ENCODE results near the gene SLC23A2. TPM values are rescaled to one million over a fixed set of nuclear protein-coding genes. Genes with fewer than 3 reads are reported as not detected.

Gene SLC23A2
- total RNA-seq, 1 donor from 2014 or later: 20.8 TPM

GRCh38 chr20:4815628-4816027, 185.7 kb downstream of the SLC23A2 start:
- FAIRE-seq (no peak), DNase-seq (ENCODE audit: low read depth) (no peak)
- H3K36me3 Mint-ChIP-seq (ENCODE audit: low read depth, unreplicated experiment): no peaks in the 10 kb centered on the region
- Histone ChIP-seq H3K4me2 (ENCODE audit: low read length) (no peak overlapping the region), H3K9ac (ENCODE audit: low read length) (no peak overlapping the region), H3K4me3 (ENCODE audit: insufficient read depth, low read depth, low read length) (no peak overlapping the region), H3K4me1 (ENCODE audit: insufficient read depth, low read length) (no peaks in the 10 kb centered on the region), H3K9me3 (ENCODE audit: insufficient read depth, low read depth, low read length) (no peaks in the 10 kb centered on the region), H4K20me1 (ENCODE audit: insufficient read depth, low read length) (no peaks in the 10 kb centered on the region), H2AFZ (ENCODE audit: low read depth, low read length) (no peak overlapping the region), H3K79me2 (ENCODE audit: insufficient read depth, low read length) (no peaks in the 10 kb centered on the region), H3K27ac (ENCODE audit: low read depth, low read length) (no peak overlapping the region), H3K36me3 (ENCODE audit: insufficient read depth, low read length) (no peaks in the 10 kb centered on the region), H3K27me3 (ENCODE audit: insufficient read depth, low read length) (no peaks in the 10 kb centered on the region)
- peaks cover 17% of the 10 kb centered on the region for H3K4me1 Mint-ChIP-seq (ENCODE audit: low read depth, unreplicated experiment)
- H3K9me3 Mint-ChIP-seq (ENCODE audit: unreplicated experiment): peaks cover 3% of the 10 kb centered on the region
- H3K27ac Mint-ChIP-seq (ENCODE audit: unreplicated experiment): no peak overlapping the region
- H3K4me3 Mint-ChIP-seq (ENCODE audit: unreplicated experiment): no peak overlapping the region
- H3K27me3 Mint-ChIP-seq (ENCODE audit: low read depth, unreplicated experiment): peaks cover 4% of the 10 kb centered on the region
- TF ChIP-seq CTCF (IDR thresholded peaks at IDR 0.05; ENCODE audit: insufficient read depth, low read depth, low read length) (no peak), EZH2 (IDR thresholded peaks at IDR 0.05; ENCODE audit: insufficient read depth, low read length) (no peak)

- no peaks in the 10 kb centered on the region for H3K36me3 Mint-ChIP-seq (ENCODE audit: low read depth, unreplicated experiment)
- Histone ChIP-seq H3K9me3 (ENCODE audit: insufficient read depth, low read depth, low read length) (no peaks in the 10 kb centered on the region), H3K4me1 (ENCODE audit: insufficient read depth, low read length) (no peaks in the 10 kb centered on the region), H3K79me2 (ENCODE audit: insufficient read depth, low read length) (no peaks in the 10 kb centered on the region), H3K27ac (ENCODE audit: low read depth, low read length) (no peak overlapping the region), H3K36me3 (ENCODE audit: insufficient read depth, low read length) (no peaks in the 10 kb centered on the region), H2AFZ (ENCODE audit: low read depth, low read length) (no peak overlapping the region), H3K4me2 (ENCODE audit: low read length) (no peak overlapping the region), H3K9ac (ENCODE audit: low read length) (no peak overlapping the region), H3K4me3 (ENCODE audit: insufficient read depth, low read depth, low read length) (no peak overlapping the region), H3K27me3 (ENCODE audit: insufficient read depth, low read length) (no peaks in the 10 kb centered on the region), H4K20me1 (ENCODE audit: insufficient read depth, low read length) (no peaks in the 10 kb centered on the region)
- no peak overlapping the region for H3K4me3 Mint-ChIP-seq (ENCODE audit: unreplicated experiment)
- peak overlapping the region; percentile 88 for H3K27ac Mint-ChIP-seq (ENCODE audit: unreplicated experiment)
- TF ChIP-seq CTCF (IDR thresholded peaks at IDR 0.05; ENCODE audit: insufficient read depth, low read depth, low read length) (no peak), EZH2 (IDR thresholded peaks at IDR 0.05; ENCODE audit: insufficient read depth, low read length) (no peak)
- DNase-seq (ENCODE audit: low read depth): no peak
- no peak for FAIRE-seq
- peaks cover 4% of the 10 kb centered on the region for H3K27me3 Mint-ChIP-seq (ENCODE audit: low read depth, unreplicated experiment)
- H3K4me1 Mint-ChIP-seq (ENCODE audit: low read depth, unreplicated experiment): peaks cover 17% of the 10 kb centered on the region
- H3K9me3 Mint-ChIP-seq (ENCODE audit: unreplicated experiment): peaks cover 3% of the 10 kb centered on the region
Observed at GRCh38 chr20:4814696-4815252, 186.5 kb downstream of the SLC23A2 start.

GRCh38 chr20:4813863-4814695, 187.2 kb downstream of the SLC23A2 start:
- H3K4me3 Mint-ChIP-seq (ENCODE audit: unreplicated experiment): no peak overlapping the region
- Histone ChIP-seq H3K4me1 (ENCODE audit: insufficient read depth, low read length) (no peaks in the 10 kb centered on the region), H3K27ac (ENCODE audit: low read depth, low read length) (no peak overlapping the region), H3K4me2 (ENCODE audit: low read length) (no peak overlapping the region), H2AFZ (ENCODE audit: low read depth, low read length) (peak overlapping the region; percentile 41), H3K79me2 (ENCODE audit: insufficient read depth, low read length) (no peaks in the 10 kb centered on the region), H3K4me3 (ENCODE audit: insufficient read depth, low read depth, low read length) (no peak overlapping the region), H4K20me1 (ENCODE audit: insufficient read depth, low read length) (no peaks in the 10 kb centered on the region), H3K9me3 (ENCODE audit: insufficient read depth, low read depth, low read length) (no peaks in the 10 kb centered on the region), H3K27me3 (ENCODE audit: insufficient read depth, low read length) (no peaks in the 10 kb centered on the region), H3K36me3 (ENCODE audit: insufficient read depth, low read length) (no peaks in the 10 kb centered on the region), H3K9ac (ENCODE audit: low read length) (no peak overlapping the region)
- TF ChIP-seq EZH2 (IDR thresholded peaks at IDR 0.05; ENCODE audit: insufficient read depth, low read length): no peak
- no peak for TF ChIP-seq CTCF (IDR thresholded peaks at IDR 0.05; ENCODE audit: insufficient read depth, low read depth, low read length)
- peaks cover 3% of the 10 kb centered on the region for H3K9me3 Mint-ChIP-seq (ENCODE audit: unreplicated experiment)
- DNase-seq (ENCODE audit: low read depth): no peak
- peak overlapping the region; percentile 88 for H3K27ac Mint-ChIP-seq (ENCODE audit: unreplicated experiment)
- FAIRE-seq: no peak
- peaks cover 6% of the 10 kb centered on the region for H3K27me3 Mint-ChIP-seq (ENCODE audit: low read depth, unreplicated experiment)
- no peaks in the 10 kb centered on the region for H3K36me3 Mint-ChIP-seq (ENCODE audit: low read depth, unreplicated experiment)
- peaks cover 18% of the 10 kb centered on the region for H3K4me1 Mint-ChIP-seq (ENCODE audit: low read depth, unreplicated experiment)

All from astrocyte (in vitro differentiated cells and primary cell).